Transverse colon (tissue), 3 donors: ENCODE results near the gene INAVA.
A peak's percentile ranks its signal among the peaks of the same experiment; 100 is the strongest.

Experiments used
- CTCF ChIP-seq, 5 experiments: fragments of 200-600 bp in 3 of 5; fragments of 450-650 bp in 2 of 5; sonication (generic) in 3 of 5; IDR thresholded peaks; 1 replicate in 2 of 5; 2 replicates in 3 of 5; pipeline ENCODE4 v1.5.1; 2016 to 2017; ENCODE audit warnings: antibody characterized with exemption in 5 of 5, inconsistent platforms in 3 of 5, mild to moderate bottlenecking in 2 of 5, moderate library complexity in 1 of 5
- POLR2A ChIP-seq: fragments of 450-650 bp; IDR thresholded peaks from one replicate; pipeline ENCODE4 v1.6.1; 2016; ENCODE audit warnings: antibody characterized with exemption, mild to moderate bottlenecking, moderate library complexity

GRCh38 chr1:200917291-200917817, 22.7 kb downstream of the INAVA start:
- TF ChIP-seq POLR2A (peak; percentile 10), CTCF (IDR thresholded peaks at IDR 0.05) (no peak)
